Measurements from ENCODE around the gene TCF12. TPM values are rescaled to one million over a fixed set of nuclear protein-coding genes. Genes with fewer than 3 reads are reported as not detected.

Gene TCF12
- 125 and 142 TPM in 2 replicates for total RNA-seq (2014; rRNA removed; shearing (Covaris generic))
- 19.4 and 29.1 TPM in 2 replicates for polyA plus RNA-seq (2014; cell fraction: nucleus; rRNA removed)

DNA sequence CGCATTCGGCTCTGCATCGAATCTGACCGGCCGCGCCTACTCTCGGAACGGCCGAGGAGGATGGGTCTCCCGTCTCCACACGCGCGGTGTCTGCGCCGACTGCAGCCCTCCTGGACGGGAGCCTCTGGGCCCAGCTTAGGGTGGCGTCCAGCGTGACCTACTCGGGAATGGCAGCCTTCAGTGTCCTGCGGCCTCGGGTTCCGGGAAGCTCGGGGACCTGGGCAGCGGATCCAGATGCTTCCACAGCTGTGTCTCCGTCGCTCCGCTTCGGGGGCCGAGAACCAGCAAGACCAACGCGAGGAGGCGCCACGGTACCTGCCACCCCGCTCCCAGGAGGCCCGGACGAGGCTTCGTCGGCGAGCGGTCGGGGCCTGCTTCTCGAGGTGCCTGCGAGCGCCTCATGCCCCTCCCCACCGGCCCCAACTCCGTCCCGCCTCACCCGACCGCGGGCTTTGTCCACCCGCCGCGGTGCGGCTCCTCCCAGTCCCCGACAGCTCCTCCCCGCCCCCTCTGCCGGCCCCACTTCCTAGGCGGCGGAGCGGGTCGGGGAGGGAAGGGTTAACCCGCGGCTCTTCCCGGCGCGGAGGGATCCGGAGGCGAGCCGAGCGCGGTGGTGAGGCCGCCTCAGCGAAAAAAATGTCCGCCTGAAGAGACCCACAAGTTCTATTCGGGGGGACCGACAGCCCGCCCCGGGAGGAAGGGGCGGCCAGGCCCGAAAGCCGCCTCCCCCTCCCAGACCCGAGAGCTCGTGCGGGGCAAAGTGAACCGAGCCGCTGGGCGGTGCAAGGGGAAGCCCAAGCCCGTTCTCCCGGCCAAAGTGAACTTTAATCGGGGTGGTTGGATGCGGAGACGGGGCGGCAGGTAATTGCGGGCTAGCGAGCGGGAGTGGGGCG lies at the start of gene TCF12:
TSS of gene TCF12 (plus strand) at position 599 of the 893 bp plus-strand sequence. CDS start 1,270 bp downstream, outside the sequence.
- DNase-seq (ENCODE audit: extremely low read depth, low read depth): peak; percentile 81

DNA sequence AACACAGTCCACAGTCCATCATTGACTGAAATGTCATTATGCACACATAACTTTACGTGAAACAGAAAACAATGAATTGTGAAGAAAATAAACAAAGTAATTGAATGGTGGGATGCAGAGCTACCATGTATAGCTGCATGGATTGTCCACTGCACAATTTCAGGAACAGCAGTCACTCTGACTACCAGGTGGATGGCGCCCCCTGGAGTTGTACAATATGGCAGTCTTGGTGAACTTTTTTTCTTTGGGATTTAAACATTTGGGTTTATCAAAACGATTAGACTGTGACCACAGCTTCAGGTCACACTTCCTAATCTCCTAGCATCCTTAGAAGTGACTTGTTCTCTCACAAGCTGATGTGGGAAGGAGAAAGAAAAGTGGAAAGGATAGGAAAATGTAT lies 48.9 kb upstream of the TCF12 start:
- DNase-seq (ENCODE audit: extremely low read depth, low read depth): no peak

DNA sequence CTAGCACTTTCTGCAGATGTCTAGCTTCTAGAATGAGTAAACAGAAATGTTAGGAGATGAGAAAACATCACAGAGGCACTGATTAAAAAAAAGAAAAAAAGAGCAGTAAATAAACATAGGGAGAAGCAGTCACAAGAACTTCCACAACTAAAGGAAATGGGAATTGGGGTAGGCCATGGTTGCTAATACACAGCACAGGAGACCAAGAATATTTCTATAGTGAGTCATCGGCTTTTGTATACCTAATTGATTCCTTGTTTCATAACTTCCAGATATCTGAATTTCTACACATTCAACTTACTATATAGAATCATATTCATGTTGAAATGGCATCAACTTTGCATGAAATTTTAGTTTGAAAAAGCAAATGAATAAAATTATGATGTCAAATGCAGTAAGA lies 47.3 kb upstream of the TCF12 start:
- DNase-seq (ENCODE audit: extremely low read depth, low read depth): no peak

DNA sequence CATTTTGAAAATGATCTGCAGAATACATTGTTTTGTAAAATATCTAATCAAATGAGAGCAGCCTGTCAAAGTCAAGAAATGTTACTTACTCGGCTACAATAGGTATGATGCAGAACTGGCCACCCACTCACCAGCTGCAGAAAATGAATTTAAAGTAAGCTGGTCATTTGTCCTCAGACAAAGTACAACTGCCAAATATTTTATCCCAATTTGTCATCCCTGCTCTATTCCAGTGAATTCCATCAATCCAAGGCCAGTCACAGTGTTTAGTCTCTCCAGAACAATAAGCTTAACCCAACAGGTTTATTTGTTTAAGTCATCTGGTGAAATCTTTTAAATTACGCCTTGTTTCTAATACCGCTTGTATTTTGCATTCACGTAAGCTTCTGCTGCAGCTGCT lies 46.6 kb upstream of the TCF12 start:
- DNase-seq (ENCODE audit: extremely low read depth, low read depth): no peak

DNA sequence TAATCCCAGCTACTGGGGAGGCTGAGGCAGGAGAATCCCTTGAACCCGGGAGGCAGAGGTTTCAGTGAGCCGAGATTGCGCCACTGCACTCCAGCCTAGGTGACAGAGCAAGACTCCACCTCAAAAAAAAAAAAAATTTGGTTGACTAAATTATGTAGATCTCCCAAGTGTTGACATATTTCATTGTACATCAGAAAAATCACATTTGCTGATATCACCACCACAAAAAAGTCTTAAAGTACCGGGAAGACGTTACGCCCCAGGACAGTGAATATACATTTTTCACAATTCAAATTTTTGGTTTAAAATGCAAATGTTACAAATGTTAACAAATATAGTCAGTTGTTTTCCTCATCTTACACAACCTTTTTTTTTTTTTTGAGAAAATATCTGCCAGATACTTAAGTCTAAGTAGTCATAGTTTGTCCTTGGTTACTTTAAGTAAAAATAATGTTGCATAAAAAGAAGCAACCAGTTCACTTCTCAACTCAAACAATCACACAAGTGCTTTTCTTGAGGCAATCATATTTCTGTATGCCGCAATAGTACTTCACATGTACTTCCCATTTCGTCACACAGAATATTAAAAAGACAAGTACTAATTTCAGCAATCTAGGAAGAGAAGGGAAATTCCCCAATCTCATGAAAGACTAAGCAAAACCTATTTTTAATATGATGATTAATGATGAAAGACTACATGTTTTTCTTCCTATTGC lies 41.0 kb upstream of the TCF12 start:
- no peak for DNase-seq (ENCODE audit: extremely low read depth, low read depth)

DNA sequence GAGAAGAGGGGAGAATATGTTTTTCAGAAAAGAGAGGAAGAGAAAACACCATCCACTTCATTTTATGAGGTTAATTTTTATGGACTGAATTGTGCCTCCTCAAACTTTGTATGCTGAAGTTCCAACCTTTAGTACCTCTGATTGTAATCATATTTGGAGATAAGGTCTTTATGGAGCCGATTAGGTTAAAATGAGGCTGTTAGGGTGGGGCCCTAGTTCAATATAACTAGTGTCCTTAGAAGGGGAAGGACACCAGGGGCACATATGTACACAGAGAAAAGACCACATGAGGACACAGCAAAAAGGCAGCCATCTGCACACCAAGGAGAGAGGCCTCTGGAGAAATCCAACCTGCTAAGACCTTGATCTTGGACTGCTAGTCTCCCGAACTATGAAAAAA lies 38.9 kb upstream of the TCF12 start:
- no peak for DNase-seq (ENCODE audit: extremely low read depth, low read depth)

DNA sequence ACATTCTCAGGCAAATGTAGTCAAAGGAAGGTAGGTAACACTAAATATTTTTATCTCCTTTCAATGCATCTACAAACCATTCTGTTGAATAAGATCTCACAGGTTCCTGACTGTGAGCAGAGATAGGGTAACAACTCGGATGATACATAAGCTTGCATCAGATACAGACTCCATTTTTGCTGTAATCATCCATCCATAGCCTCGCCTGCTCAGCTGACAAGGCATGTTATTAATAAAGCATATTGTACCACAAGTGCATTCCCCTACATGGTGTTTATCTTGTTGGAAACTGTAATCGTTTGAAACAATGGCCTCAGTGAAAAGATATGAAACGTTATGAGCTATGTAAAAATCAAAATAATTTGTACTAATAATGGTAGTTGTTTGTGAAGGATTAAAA lies 35.4 kb upstream of the TCF12 start:
- DNase-seq (ENCODE audit: extremely low read depth, low read depth): no peak

DNA sequence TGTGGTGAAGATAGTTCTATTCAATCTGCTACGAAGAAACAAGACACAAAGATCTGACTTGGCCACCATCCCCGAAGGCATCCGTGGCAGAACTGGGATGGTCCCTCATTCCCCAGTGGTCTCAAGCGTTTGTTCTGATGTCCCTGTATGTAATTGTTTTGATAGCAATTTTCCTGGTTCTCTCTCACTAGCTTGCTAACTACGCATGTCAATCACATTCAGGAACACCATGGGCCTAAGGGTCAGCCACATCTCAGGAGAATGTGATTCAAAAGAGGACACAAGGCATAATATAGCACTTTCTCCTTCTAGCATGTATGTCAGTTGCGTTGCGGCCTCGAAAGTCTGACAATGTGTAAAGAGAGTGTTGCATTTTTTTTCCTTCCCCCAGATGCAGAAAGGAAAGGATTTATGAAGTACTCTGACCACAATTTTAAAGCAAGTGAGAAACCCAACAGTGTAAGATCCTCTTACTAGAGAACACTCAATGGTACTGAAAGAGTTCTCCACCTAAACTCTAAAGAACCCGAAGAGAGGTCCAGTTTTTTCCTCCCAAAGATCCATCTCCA lies 32.0 kb upstream of the TCF12 start:
- no peak for DNase-seq (ENCODE audit: extremely low read depth, low read depth)

DNA sequence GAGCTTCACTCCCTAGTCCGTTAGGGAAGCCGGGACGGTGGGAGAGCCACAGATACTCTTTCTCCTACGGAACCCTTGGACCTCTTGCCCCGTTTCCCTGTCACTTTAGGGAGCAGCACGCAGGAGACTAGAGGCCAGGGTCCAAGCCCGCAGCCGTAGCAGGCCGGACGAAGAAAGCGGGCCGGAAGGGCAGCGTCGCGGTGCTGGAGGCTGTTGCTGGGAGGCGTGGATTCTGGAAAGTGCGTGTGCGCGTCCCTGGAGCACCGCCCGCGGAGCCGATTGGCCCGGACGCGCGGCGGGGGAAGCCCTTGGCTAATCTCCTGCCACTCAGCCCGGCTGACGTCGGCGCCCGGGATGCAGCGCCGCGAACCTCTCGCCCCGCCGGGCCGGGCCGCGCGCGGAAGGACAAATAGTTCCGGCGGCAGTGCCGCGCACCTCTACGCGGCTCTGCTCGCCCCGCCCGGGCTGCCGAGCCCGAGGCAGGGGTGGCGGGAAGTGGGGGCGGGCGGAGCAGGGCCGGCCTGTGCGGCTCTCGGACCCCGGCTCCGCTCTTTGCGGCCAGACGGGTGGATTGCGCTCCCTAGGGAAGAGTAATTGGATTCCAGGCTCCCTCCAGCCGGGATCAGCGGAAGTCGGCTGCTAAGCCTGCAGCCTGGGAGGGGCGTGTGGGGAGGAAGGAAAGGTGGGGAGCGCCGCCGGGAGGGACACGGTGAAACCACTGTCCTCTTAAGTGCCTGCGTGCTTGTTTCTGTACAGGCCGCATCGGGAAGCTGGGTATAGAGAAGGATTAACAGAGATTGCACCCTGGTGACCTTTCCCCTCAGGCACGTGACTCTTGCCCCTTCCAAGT lies 31.3 kb upstream of the TCF12 start:
- peak; percentile 91 for DNase-seq (ENCODE audit: extremely low read depth, low read depth)

DNA sequence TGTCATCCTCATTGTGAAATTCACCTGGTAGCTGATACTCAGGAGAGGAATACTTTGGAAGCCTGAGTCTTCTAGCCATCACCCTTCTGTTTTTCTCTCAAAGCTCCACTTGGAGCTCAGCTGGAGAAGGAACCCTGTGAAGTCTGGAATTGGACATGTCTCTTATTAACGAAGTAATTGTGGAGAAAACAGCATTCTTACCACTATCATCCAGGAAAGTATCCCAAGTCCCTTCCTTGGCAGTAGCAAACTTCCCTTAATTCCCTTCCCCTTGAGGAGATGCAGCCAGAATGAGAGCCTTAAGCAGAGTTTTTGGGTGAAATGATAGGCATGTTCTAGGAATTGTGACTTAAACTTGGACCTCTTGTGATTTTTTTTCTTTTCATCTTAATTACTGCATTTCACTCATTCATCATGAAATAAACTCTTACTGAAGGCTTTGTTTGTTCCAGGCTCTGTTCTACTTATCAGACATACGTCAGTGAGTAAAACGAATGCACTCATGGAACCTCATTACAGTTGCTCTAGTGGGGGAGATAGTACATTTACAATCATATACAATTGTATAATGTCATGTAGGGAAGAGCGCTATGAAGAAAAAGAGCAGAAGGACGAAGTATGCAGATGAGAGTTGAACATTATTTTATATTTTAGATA lies 30.5 kb upstream of the TCF12 start:
- no peak for DNase-seq (ENCODE audit: extremely low read depth, low read depth)

DNA sequence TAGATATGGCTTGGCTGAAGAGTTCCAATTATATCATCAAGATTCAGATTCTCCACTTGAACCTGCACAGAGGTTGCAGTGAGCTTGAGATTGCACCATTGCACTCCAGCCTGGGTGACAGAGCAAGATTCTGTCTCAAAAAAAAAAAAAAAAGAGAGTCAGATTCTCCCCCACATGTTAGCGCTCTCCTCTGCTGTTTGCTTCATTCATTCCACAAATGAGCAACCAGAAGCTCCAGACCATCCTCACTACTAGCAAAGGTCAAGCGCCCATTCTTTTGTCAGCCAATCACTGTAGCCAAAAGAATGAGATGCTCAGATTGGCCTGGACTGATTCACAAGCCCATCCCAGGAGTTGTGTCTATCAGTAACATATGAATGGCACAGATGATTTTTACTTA lies 28.4 kb upstream of the TCF12 start:
- no peak for DNase-seq (ENCODE audit: extremely low read depth, low read depth)

DNA sequence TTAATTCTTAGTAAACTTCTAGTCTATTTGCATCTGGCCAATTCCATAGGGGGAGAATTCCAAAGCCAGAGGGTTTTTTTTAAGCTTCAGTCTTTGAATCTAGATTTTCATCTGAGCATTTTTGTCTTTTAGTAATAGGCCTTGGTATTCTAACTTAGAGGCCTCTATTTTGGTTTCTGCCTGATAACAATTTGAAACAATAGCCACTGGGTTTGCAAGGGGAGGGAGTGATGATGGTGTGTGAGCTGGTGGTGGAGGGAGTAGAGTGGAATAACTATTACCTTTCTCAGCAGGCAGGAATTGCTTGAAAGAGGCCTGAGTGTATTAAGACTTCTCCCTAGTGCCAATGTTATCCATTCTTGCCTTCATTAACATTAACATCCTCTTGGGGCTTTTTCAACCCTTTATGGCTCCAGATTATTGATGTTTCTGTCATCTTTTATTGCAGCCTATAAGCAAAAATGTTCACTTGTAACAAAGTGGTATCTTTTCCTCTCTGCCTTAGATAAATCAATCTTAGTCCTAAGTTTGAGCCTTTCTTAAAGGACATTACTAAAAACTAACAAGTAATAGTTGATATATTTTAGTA lies 26.5 kb upstream of the TCF12 start:
- DNase-seq (ENCODE audit: extremely low read depth, low read depth): no peak

DNA sequence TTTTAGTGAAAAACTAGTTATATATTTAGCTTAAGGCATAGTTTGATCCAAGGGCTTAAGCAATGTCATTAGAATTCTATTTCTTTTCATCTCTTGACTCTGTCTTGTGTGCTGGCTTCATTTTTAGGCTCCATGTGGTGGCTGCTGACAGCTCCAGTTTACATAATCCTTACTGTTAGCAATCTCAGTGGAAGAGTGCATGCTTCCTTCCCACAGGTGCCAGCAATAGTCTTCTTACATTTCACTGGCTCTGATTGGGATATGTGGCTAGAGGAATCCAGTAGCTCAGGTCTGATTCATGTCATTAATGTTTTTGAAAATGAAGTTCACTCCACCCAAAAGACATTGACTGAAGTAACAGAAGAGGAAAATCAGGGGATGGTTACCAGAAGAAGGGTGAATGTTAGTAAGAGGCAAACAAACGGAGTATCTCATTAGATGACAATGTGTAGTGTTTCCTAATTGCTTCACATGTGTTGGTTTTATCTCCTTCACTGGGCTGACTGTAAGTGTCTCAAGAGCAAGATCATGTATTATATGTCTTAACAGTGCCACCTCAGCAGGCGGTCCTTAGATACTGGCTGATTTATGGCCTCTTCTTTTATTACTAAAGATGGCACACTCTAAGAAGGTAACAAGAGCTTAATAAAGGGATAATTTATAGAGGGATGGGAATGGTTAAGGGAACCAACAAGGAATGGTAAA lies 25.6 kb upstream of the TCF12 start:
- DNase-seq (ENCODE audit: extremely low read depth, low read depth): no peak

DNA sequence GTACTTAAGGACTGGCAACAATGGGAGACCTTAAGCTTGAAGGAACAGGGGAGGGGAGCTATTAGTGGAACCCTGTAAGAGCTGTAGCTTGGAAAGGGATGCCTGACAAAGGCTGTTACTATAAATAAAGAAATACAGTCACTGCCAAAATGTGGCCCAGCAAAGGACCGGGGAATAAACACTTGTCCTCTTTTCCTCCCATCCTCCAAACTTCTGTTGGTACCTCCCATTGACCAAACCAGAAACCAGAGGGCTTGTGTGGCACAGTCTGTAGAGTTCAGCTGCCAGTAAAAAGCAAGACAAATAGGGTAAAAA lies 25.1 kb upstream of the TCF12 start:
- no peak for DNase-seq (ENCODE audit: extremely low read depth, low read depth)

DNA sequence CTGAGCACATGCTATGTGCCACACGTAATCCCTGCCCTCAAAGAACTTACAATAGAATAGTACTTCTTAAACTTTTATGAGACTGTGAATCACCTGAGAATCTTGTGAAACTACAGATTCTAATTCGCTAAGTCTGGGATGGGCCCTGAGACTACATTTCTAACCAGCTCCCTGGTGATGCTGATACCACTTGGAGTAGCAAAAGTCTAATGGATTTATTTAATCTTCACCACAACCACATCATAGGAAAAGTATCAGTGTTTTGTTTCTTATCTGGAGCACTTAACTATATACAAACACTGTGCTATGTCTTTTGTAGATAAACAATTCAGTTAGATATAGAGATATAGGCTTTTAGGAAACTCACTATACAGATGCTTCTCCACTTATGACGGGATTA lies 23.8 kb upstream of the TCF12 start:
- no peak for DNase-seq (ENCODE audit: extremely low read depth, low read depth)

DNA sequence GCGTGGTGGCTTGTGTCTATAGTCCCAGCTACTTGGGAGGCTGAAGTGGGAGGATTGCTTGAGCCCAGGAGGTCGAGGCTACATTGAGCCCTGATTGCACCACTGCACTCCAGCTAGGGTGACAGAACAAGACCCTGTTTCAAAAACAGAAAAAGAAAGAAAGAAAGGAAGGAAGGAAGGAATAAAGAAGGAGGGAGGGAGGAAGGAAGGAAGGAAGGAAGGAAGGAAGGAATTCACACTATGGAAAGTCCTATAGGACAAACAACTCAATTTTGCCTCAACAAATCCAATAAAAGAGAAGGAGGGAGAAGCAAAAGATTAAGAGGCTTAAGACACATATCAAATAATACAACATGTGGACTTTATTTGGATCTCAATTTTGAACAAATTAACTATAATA lies 16.5 kb upstream of the TCF12 start:
- no peak for DNase-seq (ENCODE audit: extremely low read depth, low read depth)

DNA sequence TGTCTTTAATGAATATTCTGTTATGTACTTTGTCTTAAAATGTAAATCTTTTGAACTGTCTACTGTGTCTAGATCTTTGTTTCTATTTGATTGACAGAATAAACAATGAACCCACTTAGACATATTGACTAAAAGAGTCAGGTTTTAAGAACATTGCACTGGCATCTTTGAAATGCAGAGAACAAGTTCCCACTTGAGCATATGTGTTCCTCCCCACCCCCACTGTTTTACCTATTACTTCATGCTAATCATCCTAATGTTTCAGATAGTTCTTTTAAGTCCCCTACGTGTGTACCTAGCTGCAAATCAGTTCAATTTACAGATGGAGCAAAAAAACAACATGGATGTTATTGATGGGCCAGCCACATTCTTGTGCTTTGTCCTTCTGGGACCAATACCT lies 11.7 kb upstream of the TCF12 start:
- no peak for DNase-seq (ENCODE audit: extremely low read depth, low read depth)

DNA sequence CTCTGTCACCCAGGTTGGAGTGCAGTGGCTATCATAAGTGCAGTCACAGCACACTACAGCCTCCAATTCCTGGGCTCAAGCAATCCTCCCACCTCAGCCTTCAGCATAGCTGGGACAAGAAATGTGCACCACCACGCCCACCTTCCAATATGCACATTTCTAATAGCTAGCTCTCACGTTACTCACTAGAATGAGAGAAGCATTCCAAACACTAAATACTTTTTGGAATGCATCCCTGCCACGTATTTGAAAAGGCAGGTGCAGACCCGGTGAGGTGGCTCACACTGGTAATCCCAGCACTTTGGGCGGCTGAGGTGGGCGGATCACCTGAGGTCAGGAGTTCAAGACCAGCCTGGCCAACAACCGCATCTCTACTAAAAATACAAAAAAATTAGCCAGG lies 7.6 kb upstream of the TCF12 start:
- no peak for DNase-seq (ENCODE audit: extremely low read depth, low read depth)

DNA sequence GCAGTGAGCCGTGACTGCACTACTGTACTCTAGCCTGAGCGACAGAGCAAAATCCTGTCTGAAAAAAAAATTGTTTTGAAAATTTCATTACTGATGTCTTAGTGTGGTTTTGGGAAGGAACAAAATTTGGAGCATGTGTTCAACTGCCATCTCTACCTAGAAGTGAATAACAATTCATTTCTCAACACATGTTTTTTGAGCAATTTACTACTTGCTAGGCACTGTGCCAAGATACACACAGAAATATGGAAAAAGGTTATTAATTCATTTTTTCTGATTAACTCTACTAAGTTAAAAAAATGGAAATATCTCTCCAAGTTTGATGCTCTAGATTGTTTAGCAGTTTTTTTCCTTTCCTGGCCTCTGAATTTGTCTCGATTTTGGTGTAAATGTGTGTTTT lies 5.2 kb upstream of the TCF12 start:
- no peak for DNase-seq (ENCODE audit: extremely low read depth, low read depth)
